ENCODE measurements around the gene ADGRL3. TPM values are rescaled to one million over a fixed set of nuclear protein-coding genes. Genes with fewer than 3 reads are reported as not detected.
"Not testable (repeated sequence)": the region's sequence is repeated elsewhere in the genome, so short reads cannot be mapped to it uniquely, and the experiment has no call there.

ADGRL3 gene
- total and polyA plus RNA-seq, 2 donors (not counting 1 experiment from before 2014, with no cell fraction given) = under 0.01 to 0.05 TPM

- no peaks in the 10 kb centered on the region for H4K20me1 ChIP-seq (ENCODE audit: control insufficient read depth, extremely low read depth, insufficient read depth, low read length)
- H3K36me3 ChIP-seq (ENCODE audit: control insufficient read depth, insufficient read depth, low read length) = no peaks in the 10 kb centered on the region
- no peak overlapping the region for H3K27ac ChIP-seq (ENCODE audit: insufficient read depth, low read length)
- DNase-seq (ENCODE audit: low read depth in 2 of 2) = peak in 1 of 2 donors; percentile 37
- no peaks in the 10 kb centered on the region for H3K27me3 ChIP-seq (ENCODE audit: control insufficient read depth, insufficient read depth, low read length)
- H3K79me2 ChIP-seq (ENCODE audit: control insufficient read depth, insufficient read depth, low read length) = no peaks in the 10 kb centered on the region
- H3K4me3 ChIP-seq (replicated peaks in 1 of 4; ENCODE audit: control extremely low read depth in 1 of 4, insufficient read depth in 1 of 4, low read depth in 3 of 4, low read length in 4 of 4) = no peak overlapping the region
- TF ChIP-seq EZH2 (IDR thresholded peaks at IDR 0.05; ENCODE audit: low read length, missing control alignments) = no peak
- H3K9me3 ChIP-seq (ENCODE audit: control insufficient read depth, insufficient read depth, low read depth, low read length) = no peaks in the 10 kb centered on the region
- H2AFZ ChIP-seq (ENCODE audit: low read length) = no peak overlapping the region
- H3K9ac ChIP-seq (ENCODE audit: insufficient read depth, low read length) = no peak overlapping the region
- H3K4me2 ChIP-seq (ENCODE audit: extremely low read depth, insufficient read depth, low read length) = no peak overlapping the region
- H3K4me1 ChIP-seq (ENCODE audit: control insufficient read depth, extremely low read depth, insufficient read depth, low read length) = no peaks in the 10 kb centered on the region
Observed at GRCh38 chr4:61507091-61507490, 307.0 kb downstream of the ADGRL3 start.

- H3K27ac ChIP-seq (ENCODE audit: insufficient read depth, low read length); DNase-seq (ENCODE audit: low read depth in 2 of 2); H3K4me3 ChIP-seq (replicated peaks in 1 of 4; ENCODE audit: control extremely low read depth in 1 of 4, insufficient read depth in 1 of 4, low read depth in 3 of 4, low read length in 4 of 4); H4K20me1 ChIP-seq (ENCODE audit: control insufficient read depth, extremely low read depth, insufficient read depth, low read length); H3K4me2 ChIP-seq (ENCODE audit: extremely low read depth, insufficient read depth, low read length); H3K4me1 ChIP-seq (ENCODE audit: control insufficient read depth, extremely low read depth, insufficient read depth, low read length); H3K36me3 ChIP-seq (ENCODE audit: control insufficient read depth, insufficient read depth, low read length); H3K9me3 ChIP-seq (ENCODE audit: control insufficient read depth, insufficient read depth, low read depth, low read length); H3K9ac ChIP-seq (ENCODE audit: insufficient read depth, low read length); H2AFZ ChIP-seq (ENCODE audit: low read length); H3K27me3 ChIP-seq (ENCODE audit: control insufficient read depth, insufficient read depth, low read length); H3K79me2 ChIP-seq (ENCODE audit: control insufficient read depth, insufficient read depth, low read length): not testable (repeated sequence)
Observed at GRCh38 chr4:61509721-61510241, 309.7 kb downstream of the ADGRL3 start.

GRCh38 chr4:61511716-61512488 is 311.8 kb downstream of the ADGRL3 start:
- Histone ChIP-seq H3K36me3 (ENCODE audit: control insufficient read depth, insufficient read depth, low read length) (no peaks in the 10 kb centered on the region), H3K4me1 (ENCODE audit: control insufficient read depth, extremely low read depth, insufficient read depth, low read length) (no peaks in the 10 kb centered on the region), H3K4me3 (replicated peaks in 1 of 4; ENCODE audit: control extremely low read depth in 1 of 4, insufficient read depth in 1 of 4, low read depth in 3 of 4, low read length in 4 of 4) (no peak overlapping the region), H4K20me1 (ENCODE audit: control insufficient read depth, extremely low read depth, insufficient read depth, low read length) (no peaks in the 10 kb centered on the region), H3K9ac (ENCODE audit: insufficient read depth, low read length) (no peak overlapping the region), H3K9me3 (ENCODE audit: control insufficient read depth, insufficient read depth, low read depth, low read length) (no peaks in the 10 kb centered on the region), H3K27me3 (ENCODE audit: control insufficient read depth, insufficient read depth, low read length) (no peaks in the 10 kb centered on the region), H3K4me2 (ENCODE audit: extremely low read depth, insufficient read depth, low read length) (no peak overlapping the region), H2AFZ (ENCODE audit: low read length) (no peak overlapping the region), H3K79me2 (ENCODE audit: control insufficient read depth, insufficient read depth, low read length) (no peaks in the 10 kb centered on the region), H3K27ac (ENCODE audit: insufficient read depth, low read length) (no peak overlapping the region)
- TF ChIP-seq CTCF (conservative IDR thresholded peaks at IDR 0.05 in 1 of 2, IDR thresholded peaks at IDR 0.05 in 1 of 2; ENCODE audit: low read depth in 1 of 2, low read length in 2 of 2) (no peak), EZH2 (IDR thresholded peaks at IDR 0.05; ENCODE audit: low read length, missing control alignments) (no peak)
- peak; percentile 81 to 86 for DNase-seq (ENCODE audit: low read depth in 2 of 2)

- Histone ChIP-seq H3K27me3 (ENCODE audit: control insufficient read depth, insufficient read depth, low read length) (no peaks in the 10 kb centered on the region), H4K20me1 (ENCODE audit: control insufficient read depth, extremely low read depth, insufficient read depth, low read length) (no peaks in the 10 kb centered on the region), H3K9me3 (ENCODE audit: control insufficient read depth, insufficient read depth, low read depth, low read length) (no peaks in the 10 kb centered on the region), H3K79me2 (ENCODE audit: control insufficient read depth, insufficient read depth, low read length) (no peaks in the 10 kb centered on the region), H3K4me2 (ENCODE audit: extremely low read depth, insufficient read depth, low read length) (no peak overlapping the region), H3K9ac (ENCODE audit: insufficient read depth, low read length) (no peak overlapping the region), H3K27ac (ENCODE audit: insufficient read depth, low read length) (no peak overlapping the region), H3K4me3 (replicated peaks in 1 of 4; ENCODE audit: control extremely low read depth in 1 of 4, insufficient read depth in 1 of 4, low read depth in 3 of 4, low read length in 4 of 4) (no peak overlapping the region), H3K36me3 (ENCODE audit: control insufficient read depth, insufficient read depth, low read length) (no peaks in the 10 kb centered on the region), H2AFZ (ENCODE audit: low read length) (no peak overlapping the region), H3K4me1 (ENCODE audit: control insufficient read depth, extremely low read depth, insufficient read depth, low read length) (no peaks in the 10 kb centered on the region)
- DNase-seq (ENCODE audit: low read depth in 2 of 2) = no peak
- TF ChIP-seq EZH2 (IDR thresholded peaks at IDR 0.05; ENCODE audit: low read length, missing control alignments) (no peak), CTCF (conservative IDR thresholded peaks at IDR 0.05 in 1 of 2, IDR thresholded peaks at IDR 0.05 in 1 of 2; ENCODE audit: low read depth in 1 of 2, low read length in 2 of 2) (no peak)
Observed at GRCh38 chr4:61514991-61515390, 314.9 kb downstream of the ADGRL3 start.
